SK-N-SH (cell line): ENCODE measurements around the gene LRP6. TPM values are rescaled to one million over a fixed set of nuclear protein-coding genes. Genes with fewer than 3 reads are reported as not detected.

Experiments
- CTCF ChIA-PET: fragments of 300-600, 350-600 bp; formaldehyde crosslinking; extraction: SDS; loops from one replicate; lab custom pipeline; 2021; lab: Yijun Ruan, JAX
- POLR2A ChIA-PET: fragments of 350-600 bp; sonication (Branson Sonifier 250); formaldehyde crosslinking; extraction: SDS; loops from one replicate; lab custom pipeline; 2020; ENCODE audit warnings: antibody characterized with exemption, inconsistent platforms; lab: Yijun Ruan, JAX
- DNase-seq: peaks from one replicate; pipeline ENCODE4 v3.0.0; 2012
- H2AFZ ChIP-seq: fragments of 200-600 bp; sonication (generic); 2 replicates; pipeline ENCODE4 v1.8.1; 2016; ENCODE audit warnings: antibody characterized with exemption, mild to moderate bottlenecking, low read depth
- H3F3A ChIP-seq: fragments of 200-600 bp; sonication (generic); replicated peaks from 2 replicates; pipeline ENCODE3; 2016; ENCODE audit warnings: antibody characterized with exemption, mild to moderate bottlenecking; ENCODE audit not compliant: insufficient read depth
- H3K27ac ChIP-seq, 2 experiments: fragments of 200-500 bp in 1 of 2; fragments of 200-600 bp in 1 of 2; sonication (Bioruptor generic) in 1 of 2; sonication (generic), shearing (Covaris generic) in 1 of 2; 2 replicates each; pipeline versions ENCODE4 v1.5.1 to v1.6.1; 2014 to 2016; ENCODE audit warnings: low read depth in 2 of 2, inconsistent platforms in 1 of 2, low read length in 1 of 2, mild to moderate bottlenecking in 1 of 2, mixed read lengths in 1 of 2
- H3K27me3 ChIP-seq: fragments of 200-600 bp; sonication (generic), shearing (Covaris generic); 2 replicates; pipeline ENCODE4 v1.6.1; 2016; ENCODE audit warnings: mixed run types; ENCODE audit not compliant: insufficient read depth
- H3K36me3 ChIP-seq, 2 experiments: fragments of 200-500 bp in 1 of 2; fragments of 200-600 bp in 1 of 2; sonication (Bioruptor generic) in 1 of 2; sonication (generic) in 1 of 2; replicated peaks in 1 of 2; 2 replicates each; pipeline versions ENCODE3 to v1.5.1; 2014 to 2016; ENCODE audit warnings: low read length in 1 of 2, mild to moderate bottlenecking in 1 of 2; ENCODE audit not compliant: insufficient read depth in 2 of 2, control insufficient read depth in 1 of 2
- H3K4me1 ChIP-seq, 2 experiments: fragments of 200-500 bp in 1 of 2; fragments of 200-600 bp in 1 of 2; sonication (Bioruptor generic) in 1 of 2; sonication (generic), shearing (Covaris generic) in 1 of 2; 2 replicates each; pipeline versions ENCODE4 v1.5.1 to v1.6.1; 2014 to 2016; ENCODE audit warnings: low read depth in 1 of 2, low read length in 1 of 2, mixed run types in 1 of 2; ENCODE audit not compliant: insufficient read depth in 2 of 2, control insufficient read depth in 1 of 2
- H3K4me2 ChIP-seq: fragments of 200-600 bp; sonication (generic), shearing (Covaris generic); 2 replicates; pipeline ENCODE4 v1.6.1; 2017; ENCODE audit warnings: mixed run types
- H3K4me3 ChIP-seq, 2 experiments: fragments of 200-500 bp in 1 of 2; fragments of 200-600 bp in 1 of 2; sonication (Bioruptor generic) in 1 of 2; sonication (generic), shearing (Covaris generic) in 1 of 2; 2 replicates each; pipeline versions ENCODE4 v1.5.1 to v1.8.1; 2014 to 2016; ENCODE audit warnings: low read depth in 2 of 2, inconsistent platforms in 1 of 2, low read length in 1 of 2, mild to moderate bottlenecking in 1 of 2, mixed read lengths in 1 of 2, moderate library complexity in 1 of 2
- H3K79me2 ChIP-seq: fragments of 200-600 bp; sonication (generic); 2 replicates; pipeline ENCODE4 v1.8.1; 2017; ENCODE audit warnings: mild to moderate bottlenecking; ENCODE audit not compliant: insufficient read depth
- H3K9ac ChIP-seq: fragments of 200-600 bp; sonication (generic); 2 replicates; pipeline ENCODE4 v1.6.1; 2017; ENCODE audit warnings: mixed run types
- H3K9me2 ChIP-seq: fragments of 200-600 bp; sonication (generic); 2 replicates; pipeline ENCODE4 v1.6.1; 2017; ENCODE audit warnings: mixed run types
- H3K9me3 ChIP-seq: fragments of 200-600 bp; sonication (generic); 2 replicates; pipeline ENCODE4 v1.6.1; 2017; ENCODE audit warnings: mixed run types, mild to moderate bottlenecking, moderate library complexity
- H4K20me1 ChIP-seq: fragments of 200-600 bp; sonication (generic); 2 replicates; pipeline ENCODE4 v1.6.1; 2017; ENCODE audit warnings: mild to moderate bottlenecking, mixed run types; ENCODE audit not compliant: insufficient read depth
- EP300 ChIP-seq, 2 experiments: IDR thresholded peaks; 2 replicates each; pipeline versions ENCODE4 v1.4.0 to v1.6.1; 2012; ENCODE audit warnings: borderline replicate concordance in 1 of 2, low read depth in 1 of 2, low read length in 1 of 2
- FOSL2 ChIP-seq: IDR thresholded peaks from 2 replicates; pipeline ENCODE4 v1.4.0; 2012; ENCODE audit warnings: low read depth, mild to moderate bottlenecking, moderate library complexity, borderline replicate concordance
- FOXM1 ChIP-seq: IDR thresholded peaks from 2 replicates; pipeline ENCODE4 v1.4.0; 2012; ENCODE audit warnings: low read depth, mild to moderate bottlenecking
- JUND ChIP-seq: IDR thresholded peaks from 2 replicates; pipeline ENCODE4 v1.4.0; 2012
- NFIC ChIP-seq: IDR thresholded peaks from 2 replicates; pipeline ENCODE4 v1.4.0; 2012; ENCODE audit warnings: borderline replicate concordance
- RAD21 ChIP-seq: IDR thresholded peaks from 2 replicates; pipeline ENCODE4 v1.6.1; 2012; ENCODE audit warnings: mild to moderate bottlenecking, low read length
- TCF12 ChIP-seq: IDR thresholded peaks from 2 replicates; pipeline ENCODE4 v1.4.0; 2012
- WGBS: methylation state at CpG from one replicate; pipeline ENCODE4 v1.1.6; 2017; ENCODE audit warnings: low lambda C conversion rate; 5-methylcytosine and 5-hydroxymethylcytosine counted together
- polyA plus RNA-seq, 3 experiments: library from polyadenylated mRNA; depleted of rRNA; stranded (reverse); fragments of >200 nt; gene quantifications; 2 replicates each; pipeline ENCODE4 v1.2.3, GENCODE V29; 2012
- TF ChIP-seq, protein P1 (sequence below): IDR thresholded peaks from 2 replicates; pipeline ENCODE4; 2012
- TF ChIP-seq, protein P2 (sequence below): IDR thresholded peaks from 2 replicates; pipeline ENCODE4 v1.6.1; 2012; ENCODE audit warnings: mild to moderate bottlenecking, low read depth, low read length, moderate library complexity
- TF ChIP-seq, protein P3 (sequence below): IDR thresholded peaks from 2 replicates; pipeline ENCODE4 v1.4.0; 2012; ENCODE audit warnings: low read depth

Gene LRP6
- polyA plus RNA-seq, 1 of the 3 experiments (the other 2 are of a cell fraction), result 13.7 TPM

DNA sequence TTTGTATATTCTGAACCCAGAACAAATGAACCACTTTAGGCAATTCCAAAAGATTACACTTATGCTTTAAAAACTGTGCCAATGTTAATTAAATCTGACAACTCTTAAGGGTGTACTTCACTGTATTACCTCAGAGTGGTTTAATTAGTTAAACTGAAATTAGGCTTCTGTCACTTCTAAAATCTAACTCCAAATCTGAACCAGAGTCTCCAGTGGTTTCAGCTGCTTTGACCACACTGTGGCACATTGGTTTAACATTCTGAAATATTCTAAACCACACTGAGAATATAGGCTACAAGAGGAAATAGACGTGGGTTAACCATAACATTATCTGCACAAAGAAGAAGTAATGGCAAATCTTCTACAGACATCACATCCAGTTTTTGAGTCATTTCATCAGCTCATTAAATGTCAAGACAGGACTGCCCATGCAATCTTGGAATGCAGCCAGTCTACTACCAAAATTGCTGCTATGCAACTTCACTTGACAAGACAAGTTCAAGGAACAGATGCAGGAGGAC lies 94.8 kb downstream of the LRP6 start:
- H2AFZ ChIP-seq, result no peak overlapping the region
- peaks cover 29% of the 10 kb centered on the region; the same call in 1 of the 2 replicates for H3K79me2 ChIP-seq
- POLR2A ChIA-PET, result no interaction called here
- H3K9me3 ChIP-seq, result no peaks in the 10 kb centered on the region
- H3K4me3 ChIP-seq, result no peak overlapping the region
- TF ChIP-seq, protein P1, sequence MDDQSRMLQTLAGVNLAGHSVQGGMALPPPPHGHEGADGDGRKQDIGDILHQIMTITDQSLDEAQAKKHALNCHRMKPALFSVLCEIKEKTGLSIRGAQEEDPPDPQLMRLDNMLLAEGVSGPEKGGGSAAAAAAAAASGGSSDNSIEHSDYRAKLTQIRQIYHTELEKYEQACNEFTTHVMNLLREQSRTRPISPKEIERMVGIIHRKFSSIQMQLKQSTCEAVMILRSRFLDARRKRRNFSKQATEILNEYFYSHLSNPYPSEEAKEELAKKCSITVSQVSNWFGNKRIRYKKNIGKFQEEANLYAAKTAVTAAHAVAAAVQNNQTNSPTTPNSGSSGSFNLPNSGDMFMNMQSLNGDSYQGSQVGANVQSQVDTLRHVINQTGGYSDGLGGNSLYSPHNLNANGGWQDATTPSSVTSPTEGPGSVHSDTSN, result peak; percentile 66
- TF ChIP-seq EP300 (IDR thresholded peaks at IDR 0.05; ENCODE audit: borderline replicate concordance in 1 of 2, low read depth in 1 of 2, low read length in 1 of 2) (no peak), TCF12 (0 out of 2 replicates have a peak, but pooled peaks have one; percentile 12), NFIC (peak; percentile 57), JUND (no peak), RAD21 (no peak), FOXM1 (no peak)
- TF ChIP-seq, protein P2, sequence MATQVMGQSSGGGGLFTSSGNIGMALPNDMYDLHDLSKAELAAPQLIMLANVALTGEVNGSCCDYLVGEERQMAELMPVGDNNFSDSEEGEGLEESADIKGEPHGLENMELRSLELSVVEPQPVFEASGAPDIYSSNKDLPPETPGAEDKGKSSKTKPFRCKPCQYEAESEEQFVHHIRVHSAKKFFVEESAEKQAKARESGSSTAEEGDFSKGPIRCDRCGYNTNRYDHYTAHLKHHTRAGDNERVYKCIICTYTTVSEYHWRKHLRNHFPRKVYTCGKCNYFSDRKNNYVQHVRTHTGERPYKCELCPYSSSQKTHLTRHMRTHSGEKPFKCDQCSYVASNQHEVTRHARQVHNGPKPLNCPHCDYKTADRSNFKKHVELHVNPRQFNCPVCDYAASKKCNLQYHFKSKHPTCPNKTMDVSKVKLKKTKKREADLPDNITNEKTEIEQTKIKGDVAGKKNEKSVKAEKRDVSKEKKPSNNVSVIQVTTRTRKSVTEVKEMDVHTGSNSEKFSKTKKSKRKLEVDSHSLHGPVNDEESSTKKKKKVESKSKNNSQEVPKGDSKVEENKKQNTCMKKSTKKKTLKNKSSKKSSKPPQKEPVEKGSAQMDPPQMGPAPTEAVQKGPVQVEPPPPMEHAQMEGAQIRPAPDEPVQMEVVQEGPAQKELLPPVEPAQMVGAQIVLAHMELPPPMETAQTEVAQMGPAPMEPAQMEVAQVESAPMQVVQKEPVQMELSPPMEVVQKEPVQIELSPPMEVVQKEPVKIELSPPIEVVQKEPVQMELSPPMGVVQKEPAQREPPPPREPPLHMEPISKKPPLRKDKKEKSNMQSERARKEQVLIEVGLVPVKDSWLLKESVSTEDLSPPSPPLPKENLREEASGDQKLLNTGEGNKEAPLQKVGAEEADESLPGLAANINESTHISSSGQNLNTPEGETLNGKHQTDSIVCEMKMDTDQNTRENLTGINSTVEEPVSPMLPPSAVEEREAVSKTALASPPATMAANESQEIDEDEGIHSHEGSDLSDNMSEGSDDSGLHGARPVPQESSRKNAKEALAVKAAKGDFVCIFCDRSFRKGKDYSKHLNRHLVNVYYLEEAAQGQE, result no peak
- peaks cover 2 to 6% of the 10 kb centered on the region in 2 experiments; a peak in 1 of 4 replicates for H3K4me1 ChIP-seq
- no peak overlapping the region for H3K9ac ChIP-seq
- DNase-seq, result no peak
- CTCF ChIA-PET, result interaction anchor here (0.5 to 1.7 kb wide), 4 partner anchors 23 to 440 kb away, joined by 3 to 4 read pairs (median 3); no protein-coding TSS in a partner anchor
- H3K27ac ChIP-seq, result no peak overlapping the region; a peak in 1 of 4 replicates
- H3K27me3 ChIP-seq, result no peaks in the 10 kb centered on the region
- no peaks in the 10 kb centered on the region for H3F3A ChIP-seq
- no peaks in the 10 kb centered on the region for H3K9me2 ChIP-seq
- H4K20me1 ChIP-seq, result peaks cover 5% of the 10 kb centered on the region; the same call in 1 of the 2 replicates
- WGBS, result 63% methylated on average over 1 of the region's 1 CpG
- no peak overlapping the region for H3K4me2 ChIP-seq
- peaks cover 0 to 5% of the 10 kb centered on the region in 2 experiments for H3K36me3 ChIP-seq

DNA sequence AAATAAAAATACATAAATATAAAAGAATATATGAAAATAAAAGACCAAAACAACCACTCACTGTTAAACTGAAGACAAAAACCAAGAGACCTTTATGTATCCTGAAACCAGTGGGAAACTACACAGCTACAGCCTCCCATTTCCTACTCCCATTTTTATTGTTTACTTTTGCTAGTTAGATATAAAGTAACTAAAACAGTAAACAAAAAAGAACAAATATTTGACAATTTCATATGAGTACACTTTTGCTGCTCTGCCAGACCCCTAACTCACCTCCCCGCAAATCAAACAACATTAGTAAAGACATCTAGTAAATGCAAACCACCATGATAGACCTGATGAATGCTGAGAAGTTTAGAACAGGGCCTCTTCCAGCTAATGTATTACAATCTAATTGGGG lies 99.0 kb downstream of the LRP6 start:
- Histone ChIP-seq H3K4me2 (no peak overlapping the region), H3K4me3 (no peak overlapping the region), H3K9me2 (no peaks in the 10 kb centered on the region), H3K27ac (no peak overlapping the region), H2AFZ (no peak overlapping the region), H3F3A (no peaks in the 10 kb centered on the region), H3K9ac (no peak overlapping the region), H3K27me3 (no peaks in the 10 kb centered on the region), H3K79me2 (peaks cover 12% of the 10 kb centered on the region; the same call in 1 of the 2 replicates), H4K20me1 (peaks cover 5% of the 10 kb centered on the region; the same call in 1 of the 2 replicates), H3K4me1 (peaks cover 2 to 6% of the 10 kb centered on the region in 2 experiments; a peak in 2 of 4 replicates), H3K36me3 (peaks cover 9 to 24% of the 10 kb centered on the region in 2 experiments), H3K9me3 (no peaks in the 10 kb centered on the region)
- DNase-seq, result no peak
- ChIA-PET POLR2A (no interaction called here), CTCF (interaction anchor here (0.7 to 1.4 kb wide), 2 partner anchors 14 to 964 kb away, joined by 3 to 4 read pairs; no protein-coding TSS in a partner anchor)
- no peak for TF ChIP-seq FOSL2
- TF ChIP-seq, protein P1, result no peak
- TF ChIP-seq, protein P3, sequence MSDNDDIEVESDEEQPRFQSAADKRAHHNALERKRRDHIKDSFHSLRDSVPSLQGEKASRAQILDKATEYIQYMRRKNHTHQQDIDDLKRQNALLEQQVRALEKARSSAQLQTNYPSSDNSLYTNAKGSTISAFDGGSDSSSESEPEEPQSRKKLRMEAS, result no peak
- WGBS, result 77% methylated on average over 1 of the region's 1 CpG
